Fibroblast of lung (primary cell): ENCODE results near the gene EPHB6.

Experiments used
- EZH2 ChIP-seq: IDR thresholded peaks from 2 replicates; pipeline ENCODE4 v1.5.1; 2012; ENCODE audit warnings: low read length, control low read depth, mild to moderate bottlenecking; ENCODE audit errors: missing control alignments
- TF ChIP-seq, protein P1 (sequence below), 2 donors: IDR thresholded peaks in 1 of 2; conservative IDR thresholded peaks in 1 of 2; 1 replicate in 1 of 2; 2 replicates in 1 of 2; pipeline ENCODE4 v1.5.1; 2011 to 2012; ENCODE audit warnings: low read length in 2 of 2, control low read depth in 1 of 2, inconsistent platforms in 1 of 2, low read depth in 1 of 2, mild to moderate bottlenecking in 1 of 2

DNA sequence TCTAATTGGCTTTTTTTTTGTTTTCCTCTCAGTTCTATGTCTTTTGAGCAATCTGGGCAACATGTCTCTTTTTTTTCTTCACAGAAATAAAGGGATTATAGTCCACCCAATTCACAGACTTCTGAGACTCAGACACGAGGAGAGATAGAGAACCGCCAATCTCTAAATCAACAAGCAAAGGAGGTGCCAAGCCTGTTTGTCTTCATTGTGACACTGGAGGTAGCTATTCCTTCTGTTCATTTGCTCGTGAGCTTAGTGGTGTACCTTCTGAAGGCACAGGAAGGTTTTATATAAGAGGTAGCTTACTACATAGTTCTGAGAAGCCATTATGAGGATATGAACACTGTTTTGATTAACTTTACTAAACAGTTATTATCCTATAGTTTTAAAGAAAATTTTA is 6.1 kb downstream of the EPHB6 start:
- TF ChIP-seq, protein P1, sequence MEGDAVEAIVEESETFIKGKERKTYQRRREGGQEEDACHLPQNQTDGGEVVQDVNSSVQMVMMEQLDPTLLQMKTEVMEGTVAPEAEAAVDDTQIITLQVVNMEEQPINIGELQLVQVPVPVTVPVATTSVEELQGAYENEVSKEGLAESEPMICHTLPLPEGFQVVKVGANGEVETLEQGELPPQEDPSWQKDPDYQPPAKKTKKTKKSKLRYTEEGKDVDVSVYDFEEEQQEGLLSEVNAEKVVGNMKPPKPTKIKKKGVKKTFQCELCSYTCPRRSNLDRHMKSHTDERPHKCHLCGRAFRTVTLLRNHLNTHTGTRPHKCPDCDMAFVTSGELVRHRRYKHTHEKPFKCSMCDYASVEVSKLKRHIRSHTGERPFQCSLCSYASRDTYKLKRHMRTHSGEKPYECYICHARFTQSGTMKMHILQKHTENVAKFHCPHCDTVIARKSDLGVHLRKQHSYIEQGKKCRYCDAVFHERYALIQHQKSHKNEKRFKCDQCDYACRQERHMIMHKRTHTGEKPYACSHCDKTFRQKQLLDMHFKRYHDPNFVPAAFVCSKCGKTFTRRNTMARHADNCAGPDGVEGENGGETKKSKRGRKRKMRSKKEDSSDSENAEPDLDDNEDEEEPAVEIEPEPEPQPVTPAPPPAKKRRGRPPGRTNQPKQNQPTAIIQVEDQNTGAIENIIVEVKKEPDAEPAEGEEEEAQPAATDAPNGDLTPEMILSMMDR (conservative IDR thresholded peaks at IDR 0.05 in 1 of 2, IDR thresholded peaks at IDR 0.05 in 1 of 2; ENCODE audit: low read depth in 1 of 2, low read length in 2 of 2) = no peak
- no peak for TF ChIP-seq EZH2
